Spleen (tissue), 7 donors: Measurements from ENCODE around the gene MEF2C.

Experiments used
- CTCF ChIP-seq, 11 experiments: fragments of 200-600 bp in 7 of 11; fragments of 450-650 bp in 4 of 11; sonication (generic) in 4 of 11; IDR thresholded peaks in 8 of 11; conservative IDR thresholded peaks in 3 of 11; 1 replicate in 7 of 11; 2 replicates in 4 of 11; pipeline versions ENCODE4 v1.4.0 to v1.8.0; 2016 to 2021; ENCODE audit warnings: antibody characterized with exemption in 11 of 11, inconsistent platforms in 4 of 11, mild to moderate bottlenecking in 1 of 11
- POLR2A ChIP-seq, 3 donors: fragments of 450-650 bp; IDR thresholded peaks; one replicate each; pipeline ENCODE4 v1.5.1; 2017; ENCODE audit warnings: antibody characterized with exemption in 3 of 3, mild to moderate bottlenecking in 1 of 3
- POLR2AphosphoS5 ChIP-seq, 3 donors: sonication (generic); formaldehyde crosslinking; IDR thresholded peaks; one replicate each; pipeline ENCODE4 v1.5.1; 2017; ENCODE audit warnings: antibody characterized with exemption in 3 of 3
- donor health status: DM: no; HTN: no; CAD: no; lungs with moderate emphysema.
- donor health status: DM: no; HTN: no; CAD: no.
- donor health status: DM: no; HTN: no; CAD: no.

DNA sequence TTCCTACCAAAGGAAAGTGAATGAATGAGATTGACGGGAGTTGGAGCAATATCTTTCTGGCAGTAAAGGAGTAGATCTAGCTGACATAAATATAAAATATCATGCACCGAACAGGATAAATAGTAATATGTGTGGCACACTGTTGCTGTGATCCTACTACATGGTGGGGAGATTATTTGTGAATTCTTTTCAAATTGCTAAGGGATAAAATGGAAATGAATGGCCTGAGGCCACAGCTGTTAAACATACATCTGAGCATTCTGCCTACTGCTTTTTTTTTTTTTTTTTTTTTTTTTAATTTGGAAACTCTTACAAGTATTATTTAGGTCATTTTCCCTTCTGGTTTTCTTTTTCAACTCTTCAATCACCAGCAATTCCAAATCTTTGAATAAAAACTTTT lies 66.8 kb downstream of the MEF2C start:
- TF ChIP-seq CTCF (IDR thresholded peaks at IDR 0.05 in 8 of 11, conservative IDR thresholded peaks at IDR 0.05 in 3 of 11) (no peak), POLR2A (IDR thresholded peaks at IDR 0.05) (no peak), POLR2AphosphoS5 (IDR thresholded peaks at IDR 0.05) (no peak)
